ENCODE data around the gene STEAP1B. TPM values are rescaled to one million over a fixed set of nuclear protein-coding genes. Genes with fewer than 3 reads are reported as not detected.

Gene STEAP1B
- total RNA-seq, 1 experiment from 2014 or later: 3.2 TPM

DNA sequence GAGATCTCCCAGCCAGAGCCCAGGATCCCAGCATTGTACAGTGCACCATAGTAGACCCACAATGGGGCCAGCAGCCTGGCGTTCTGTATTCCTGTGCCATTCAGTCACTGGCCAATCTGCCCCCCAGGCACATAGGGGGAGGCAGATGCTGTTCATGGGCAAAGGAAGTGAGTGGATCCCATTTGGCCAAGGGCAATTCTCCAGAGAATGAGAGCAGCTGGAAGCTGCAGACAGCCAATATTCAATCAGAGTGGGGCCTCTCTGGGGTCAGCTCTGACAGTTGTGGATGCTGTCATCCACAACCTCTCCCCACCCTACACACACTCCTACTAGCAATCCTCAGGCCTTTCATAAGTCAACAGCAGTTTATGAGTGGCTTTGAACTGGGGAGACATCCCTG is 17.5 kb downstream of the STEAP1B start:
- no peak overlapping the region for H3K56ac ChIP-seq (ENCODE audit: insufficient read length, low read depth, low read length)
- no peak overlapping the region for H2AK5ac ChIP-seq (ENCODE audit: insufficient read length, low read length)
- H3K18ac ChIP-seq (ENCODE audit: insufficient read length, low read depth, low read length): no peak overlapping the region
- no peak overlapping the region for H3K4me2 ChIP-seq (ENCODE audit: insufficient read depth, insufficient read length, low read length)
- no peak for DNase-seq
- H2BK15ac ChIP-seq (ENCODE audit: low read depth, low read length): no peak overlapping the region
- no peaks in the 10 kb centered on the region for H3K27me3 ChIP-seq (ENCODE audit: insufficient read depth, low read length)
- H3K14ac ChIP-seq (ENCODE audit: insufficient read depth, low read length): no peak overlapping the region
- no peak overlapping the region for H2BK5ac ChIP-seq (ENCODE audit: insufficient read length, low read length)
- no peak overlapping the region for H2BK12ac ChIP-seq (ENCODE audit: insufficient read length, low read depth, low read length)
- Mint-ChIP-seq H3K9me3 (no peaks in the 10 kb centered on the region), H3K27me3 (ENCODE audit: low read depth) (no peaks in the 10 kb centered on the region), H3K4me3 (no peak overlapping the region), H3K27ac (no peak overlapping the region), H3K4me1 (peaks cover 8% of the 10 kb centered on the region in 2 experiments; a peak in 3 of 4 replicates), H3K36me3 (ENCODE audit: insufficient read depth in 1 of 3, low read depth in 3 of 3) (no peaks in the 10 kb centered on the region; a peak in 2 of 7 replicates)
- no peaks in the 10 kb centered on the region for H4K20me1 ChIP-seq (ENCODE audit: control insufficient read depth, insufficient read depth, insufficient read length)
- H3K23ac ChIP-seq (ENCODE audit: insufficient read length, low read depth, low read length): no peak overlapping the region
- H3K23me2 ChIP-seq (ENCODE audit: insufficient read length, low read depth, low read length, poor library complexity, severe bottlenecking): no peaks in the 10 kb centered on the region
- no peaks in the 10 kb centered on the region for H3K4me1 ChIP-seq (ENCODE audit: insufficient read depth, low read length)
- no peak overlapping the region for H4K91ac ChIP-seq (ENCODE audit: insufficient read length, low read depth, low read length)
- TF ChIP-seq, protein P1, sequence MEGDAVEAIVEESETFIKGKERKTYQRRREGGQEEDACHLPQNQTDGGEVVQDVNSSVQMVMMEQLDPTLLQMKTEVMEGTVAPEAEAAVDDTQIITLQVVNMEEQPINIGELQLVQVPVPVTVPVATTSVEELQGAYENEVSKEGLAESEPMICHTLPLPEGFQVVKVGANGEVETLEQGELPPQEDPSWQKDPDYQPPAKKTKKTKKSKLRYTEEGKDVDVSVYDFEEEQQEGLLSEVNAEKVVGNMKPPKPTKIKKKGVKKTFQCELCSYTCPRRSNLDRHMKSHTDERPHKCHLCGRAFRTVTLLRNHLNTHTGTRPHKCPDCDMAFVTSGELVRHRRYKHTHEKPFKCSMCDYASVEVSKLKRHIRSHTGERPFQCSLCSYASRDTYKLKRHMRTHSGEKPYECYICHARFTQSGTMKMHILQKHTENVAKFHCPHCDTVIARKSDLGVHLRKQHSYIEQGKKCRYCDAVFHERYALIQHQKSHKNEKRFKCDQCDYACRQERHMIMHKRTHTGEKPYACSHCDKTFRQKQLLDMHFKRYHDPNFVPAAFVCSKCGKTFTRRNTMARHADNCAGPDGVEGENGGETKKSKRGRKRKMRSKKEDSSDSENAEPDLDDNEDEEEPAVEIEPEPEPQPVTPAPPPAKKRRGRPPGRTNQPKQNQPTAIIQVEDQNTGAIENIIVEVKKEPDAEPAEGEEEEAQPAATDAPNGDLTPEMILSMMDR (conservative IDR thresholded peaks at IDR 0.05): no peak
- H3K9ac ChIP-seq (ENCODE audit: extremely low read depth, insufficient read length, low read length): no peak overlapping the region
- H2BK120ac ChIP-seq (ENCODE audit: low read depth, low read length, poor library complexity, severe bottlenecking): no peak overlapping the region
- WGBS (ENCODE audit: extremely low coverage, insufficient read length, low lambda C conversion rate): no CpG with 5 or more reads among the region's 1 CpG
- H3K79me2 ChIP-seq (ENCODE audit: insufficient read depth, low read length): no peaks in the 10 kb centered on the region
- H3K79me1 ChIP-seq (ENCODE audit: insufficient read depth, low read depth, low read length, poor library complexity, severe bottlenecking): no peaks in the 10 kb centered on the region
- H3K27ac ChIP-seq (ENCODE audit: insufficient read length, low read depth, low read length): no peak overlapping the region
- H2AFZ ChIP-seq (ENCODE audit: low read length): no peak overlapping the region
- H3T11ph ChIP-seq (ENCODE audit: low read length): no peak overlapping the region
- H3K9me3 ChIP-seq (ENCODE audit: control insufficient read depth, low read depth, low read length): no peaks in the 10 kb centered on the region
- H2BK20ac ChIP-seq (ENCODE audit: low read depth, low read length, poor library complexity, severe bottlenecking): no peak overlapping the region
- no peak overlapping the region for H4K5ac ChIP-seq (ENCODE audit: insufficient read length, low read depth, low read length)
- H3K4ac ChIP-seq (ENCODE audit: low read depth, low read length): no peak overlapping the region
- H4K8ac ChIP-seq (replicated peaks; ENCODE audit: insufficient read length, low read depth, low read length): no peak overlapping the region
